H4 (cell line): ENCODE data around the gene VPS54. TPM values are rescaled to one million over a fixed set of nuclear protein-coding genes. Genes with fewer than 3 reads are reported as not detected.

Source experiments
- DNase-seq: peaks from one replicate; pipeline ENCODE4 v3.0.0-alpha.2; 2015; ENCODE audit warnings: low spot score
- total RNA-seq: library from RNA; depleted of rRNA; stranded (reverse); fragments of >200 nt; shearing (Covaris generic); gene quantifications from 2 replicates; pipeline ENCODE4 v1.2.3, GENCODE V29; 2014; rRNA removed

Gene VPS54
- total RNA-seq, 1 experiment from 2014 or later = 14.1 TPM

DNA sequence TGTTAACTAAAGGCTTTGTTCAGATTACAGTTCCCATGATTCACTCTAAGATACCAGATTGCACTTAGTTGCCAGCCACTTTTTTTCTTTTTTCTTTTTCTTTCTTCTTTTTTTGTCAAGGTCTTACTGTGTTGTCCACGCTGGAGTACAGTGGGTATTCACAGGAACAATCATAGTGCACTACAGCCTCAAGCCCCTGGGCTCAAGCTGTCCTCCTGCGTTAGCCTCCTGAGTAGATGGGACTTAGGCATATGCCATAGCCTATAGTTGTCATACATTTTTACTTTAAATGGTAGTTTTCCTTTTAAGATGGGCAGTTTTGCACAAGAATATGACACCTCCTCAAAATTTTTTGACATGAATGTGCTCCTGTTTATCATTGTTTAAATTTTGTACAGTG is 175.4 kb downstream of the VPS54 start:
- no peak for DNase-seq

GRCh38 chr2:63843093-63843492 is 176.1 kb downstream of the VPS54 start:
- no peak for DNase-seq

DNA sequence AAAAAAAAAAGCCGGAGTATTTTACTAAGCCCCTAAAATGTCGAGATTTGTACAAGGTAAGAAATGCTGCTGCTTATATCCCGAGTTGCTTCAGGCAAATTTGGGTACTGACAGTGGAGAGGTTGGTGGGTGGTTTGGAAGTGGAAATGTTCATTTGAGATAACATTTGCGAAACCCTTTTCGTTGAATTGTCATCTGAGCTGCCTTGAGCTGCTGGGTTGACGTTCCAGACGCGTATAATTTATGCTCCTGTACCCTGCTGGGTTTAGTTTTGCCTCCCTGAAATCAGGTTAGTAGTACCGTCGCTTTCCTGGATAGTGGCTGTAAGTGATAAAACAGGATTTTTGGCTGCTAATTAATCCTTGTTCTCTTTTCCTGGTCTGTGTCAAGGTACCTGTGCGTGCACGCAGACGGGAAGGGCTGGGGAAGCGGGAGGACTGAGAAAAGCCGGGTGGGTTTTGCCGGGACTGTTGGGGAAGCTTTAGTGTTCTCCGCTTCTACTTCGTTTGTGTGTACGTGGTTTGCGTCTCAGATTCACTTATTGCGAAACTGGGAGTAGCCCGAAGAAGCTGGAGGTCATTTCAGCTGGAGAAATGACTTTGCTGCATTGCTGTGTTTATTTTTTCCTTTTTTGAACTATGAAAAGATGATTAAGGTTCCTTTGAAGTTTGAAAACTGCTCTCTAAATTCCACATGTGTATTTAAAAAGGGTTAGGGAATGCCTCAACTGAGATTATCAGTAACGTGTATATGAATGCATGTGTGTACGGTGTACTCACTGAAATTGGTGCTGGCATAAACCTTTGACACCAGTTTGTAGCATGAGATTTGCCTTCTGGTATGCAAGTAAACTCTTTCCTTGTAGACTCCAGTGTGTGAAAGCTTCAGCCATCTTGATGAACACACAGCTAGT is 176.8 kb downstream of the VPS54 start:
- peak; percentile 59 for DNase-seq

Other genes with a start within 250 kb of the VPS54 start
- gene UGP2, start 177.5 kb downstream of the VPS54 start, total RNA-seq = 69.6 and 79.8 TPM in 2 replicates
- 5.5 and 5.7 TPM in 2 replicates for gene PELI1, start 125.0 kb upstream of the VPS54 start, total RNA-seq